H9 (cell line): ENCODE measurements around the gene DSCAM. TPM values are rescaled to one million over a fixed set of nuclear protein-coding genes. Genes with fewer than 3 reads are reported as not detected.

Source experiments
- DNase-seq: peaks from one replicate; pipeline ENCODE4 v3.0.0-alpha.2; 2017
- H2AFZ ChIP-seq: one replicate; pipeline ENCODE4 v1.6.1; 2013; ENCODE audit warnings: mild to moderate bottlenecking, low read length, control low read depth, moderate library complexity
- H2AK5ac ChIP-seq: 2 replicates; pipeline ENCODE4 v1.6.1; 2013; ENCODE audit warnings: low read length, control low read depth, mixed read lengths; ENCODE audit not compliant: insufficient read length
- H2BK120ac ChIP-seq: one replicate; pipeline ENCODE4 v1.6.1; 2013; ENCODE audit warnings: low read depth, mild to moderate bottlenecking, low read length, control low read depth, inconsistent platforms; ENCODE audit not compliant: poor library complexity, severe bottlenecking
- H2BK12ac ChIP-seq: 2 replicates; pipeline ENCODE4 v1.6.1; 2013; ENCODE audit warnings: low read length, control low read depth, mixed read lengths, low read depth; ENCODE audit not compliant: insufficient read length
- H2BK15ac ChIP-seq: 2 replicates; pipeline ENCODE4 v1.6.1; 2013; ENCODE audit warnings: low read depth, low read length, control low read depth
- H2BK20ac ChIP-seq: one replicate; pipeline ENCODE4 v1.6.1; 2013; ENCODE audit warnings: low read depth, mild to moderate bottlenecking, low read length, control low read depth, inconsistent platforms; ENCODE audit not compliant: poor library complexity, severe bottlenecking
- H2BK5ac ChIP-seq: 2 replicates; pipeline ENCODE4 v1.6.1; 2013; ENCODE audit warnings: low read length, control low read depth, mixed read lengths; ENCODE audit not compliant: insufficient read length
- H3K14ac ChIP-seq: 2 replicates; pipeline ENCODE4 v1.6.1; 2013; ENCODE audit warnings: low read length, control low read depth; ENCODE audit not compliant: insufficient read depth
- H3K18ac ChIP-seq: 2 replicates; pipeline ENCODE4 v1.6.1; 2013; ENCODE audit warnings: low read depth, mild to moderate bottlenecking, mixed read lengths, low read length, control low read depth; ENCODE audit not compliant: insufficient read length
- H3K23ac ChIP-seq: 2 replicates; pipeline ENCODE4 v1.6.1; 2013; ENCODE audit warnings: low read length, control low read depth, mixed read lengths, low read depth; ENCODE audit not compliant: insufficient read length
- H3K23me2 ChIP-seq: 2 replicates; pipeline ENCODE4 v1.6.1; 2013; ENCODE audit warnings: low read depth, mild to moderate bottlenecking, mixed read lengths, low read length, control low read depth; ENCODE audit not compliant: insufficient read length, poor library complexity, severe bottlenecking
- H3K27ac ChIP-seq: 2 replicates; pipeline ENCODE4 v1.5.1; 2013; ENCODE audit warnings: low read length, control low read depth, mixed read lengths, low read depth; ENCODE audit not compliant: insufficient read length
- H3K27me3 ChIP-seq: 2 replicates; pipeline ENCODE4 v1.6.1; 2013; ENCODE audit warnings: low read length, control low read depth, inconsistent platforms; ENCODE audit not compliant: insufficient read depth
- H3K4ac ChIP-seq: 2 replicates; pipeline ENCODE4 v1.6.1; 2013; ENCODE audit warnings: low read depth, mild to moderate bottlenecking, control low read depth, inconsistent platforms, low read length, moderate library complexity
- H3K4me1 ChIP-seq: 2 replicates; pipeline ENCODE4 v1.6.1; 2013; ENCODE audit warnings: low read length, control low read depth, inconsistent platforms; ENCODE audit not compliant: insufficient read depth
- H3K4me2 ChIP-seq: 2 replicates; pipeline ENCODE4 v1.6.1; 2013; ENCODE audit warnings: low read length, control low read depth, mixed read lengths; ENCODE audit not compliant: insufficient read length, insufficient read depth
- H3K56ac ChIP-seq: 2 replicates; pipeline ENCODE4 v1.6.1; 2013; ENCODE audit warnings: low read depth, mild to moderate bottlenecking, mixed read lengths, low read length, control low read depth; ENCODE audit not compliant: insufficient read length
- H3K79me1 ChIP-seq: 2 replicates; pipeline ENCODE4 v1.6.1; 2013; ENCODE audit warnings: low read depth, mild to moderate bottlenecking, moderate library complexity, low read length, control low read depth, inconsistent platforms; ENCODE audit not compliant: insufficient read depth, poor library complexity, severe bottlenecking
- H3K79me2 ChIP-seq: 2 replicates; pipeline ENCODE4 v1.6.1; 2013; ENCODE audit warnings: low read length, control low read depth, inconsistent platforms; ENCODE audit not compliant: insufficient read depth
- H3K9ac ChIP-seq: 2 replicates; pipeline ENCODE4 v1.6.1; 2013; ENCODE audit warnings: low read length, control low read depth, mixed read lengths; ENCODE audit not compliant: insufficient read length; ENCODE audit errors: extremely low read depth
- H3K9me3 ChIP-seq: one replicate; pipeline ENCODE4 v1.6.1; 2013; ENCODE audit warnings: low read depth, low read length, inconsistent platforms; ENCODE audit not compliant: control insufficient read depth
- H3T11ph ChIP-seq: one replicate; pipeline ENCODE4 v1.6.1; 2013; ENCODE audit warnings: mild to moderate bottlenecking, low read length, control low read depth, inconsistent platforms
- H4K20me1 ChIP-seq: one replicate; pipeline ENCODE4 v1.6.1; 2013; ENCODE audit not compliant: control insufficient read depth, insufficient read length, insufficient read depth
- H4K5ac ChIP-seq: 2 replicates; pipeline ENCODE4 v1.6.1; 2013; ENCODE audit warnings: low read depth, mild to moderate bottlenecking, mixed read lengths, low read length, control low read depth; ENCODE audit not compliant: insufficient read length
- H4K8ac ChIP-seq: replicated peaks from 2 replicates; pipeline ENCODE4 v1.6.1; 2013; ENCODE audit warnings: low read length, control low read depth, mixed read lengths, low read depth; ENCODE audit not compliant: insufficient read length
- H4K91ac ChIP-seq: 2 replicates; pipeline ENCODE4 v1.6.1; 2013; ENCODE audit warnings: low read depth, mild to moderate bottlenecking, moderate library complexity, mixed read lengths, low read length, control low read depth; ENCODE audit not compliant: insufficient read length
- H3K27ac Mint-ChIP-seq, 3 experiments: 2 replicates in 2 of 3; 3 replicates in 1 of 3; pipeline ENCODE4 v1.8.0; 2020 to 2021; ENCODE audit warnings: mixed read lengths in 3 of 3, mild to moderate bottlenecking in 1 of 3, moderate library complexity in 1 of 3
- H3K27me3 Mint-ChIP-seq: 2 replicates; pipeline ENCODE4 v1.8.0; 2021; ENCODE audit warnings: low read depth, mild to moderate bottlenecking, moderate library complexity, mixed read lengths
- H3K36me3 Mint-ChIP-seq, 3 experiments: 2 replicates in 2 of 3; 3 replicates in 1 of 3; pipeline ENCODE4 v1.8.0; 2020 to 2021; ENCODE audit warnings: low read depth in 3 of 3, mixed read lengths in 3 of 3; ENCODE audit not compliant: insufficient read depth in 1 of 3
- H3K4me1 Mint-ChIP-seq, 2 experiments: 2 replicates each; pipeline ENCODE4 v1.8.0; 2020; ENCODE audit warnings: mixed read lengths in 2 of 2
- H3K4me3 Mint-ChIP-seq, 2 experiments: 2 replicates in 1 of 2; 3 replicates in 1 of 2; pipeline ENCODE4 v1.8.0; 2020 to 2021; ENCODE audit warnings: mild to moderate bottlenecking in 2 of 2, mixed read lengths in 2 of 2, moderate library complexity in 1 of 2
- H3K9me3 Mint-ChIP-seq, 2 experiments: 2 replicates in 1 of 2; 3 replicates in 1 of 2; pipeline ENCODE4 v1.8.0; 2020; ENCODE audit warnings: mild to moderate bottlenecking in 2 of 2, mixed read lengths in 2 of 2, moderate library complexity in 1 of 2
- WGBS: extraction: QIAGEN DNeasy Blood & Tissue Kit; methylation state at CpG from one replicate; pipeline ENCODE4 v1.1.7; 2013; ENCODE audit warnings: missing lambda C conversion rate, low lambda C conversion rate, mixed read lengths; ENCODE audit not compliant: insufficient read length; ENCODE audit errors: extremely low coverage; 5-methylcytosine and 5-hydroxymethylcytosine counted together
- total RNA-seq: library from RNA; stranded (reverse); gene quantifications from 2 replicates; pipeline ENCODE4 v1.2.1, GENCODE V29; 2021
- TF ChIP-seq, protein P1 (sequence below): fragments of 200-600 bp; sonication (generic); conservative IDR thresholded peaks from 3 replicates; pipeline ENCODE4 v1.8.0; 2021; ENCODE audit warnings: antibody characterized with exemption, mild to moderate bottlenecking

Gene DSCAM
- total RNA-seq, 1 experiment from 2014 or later, result 0.17 TPM

DNA sequence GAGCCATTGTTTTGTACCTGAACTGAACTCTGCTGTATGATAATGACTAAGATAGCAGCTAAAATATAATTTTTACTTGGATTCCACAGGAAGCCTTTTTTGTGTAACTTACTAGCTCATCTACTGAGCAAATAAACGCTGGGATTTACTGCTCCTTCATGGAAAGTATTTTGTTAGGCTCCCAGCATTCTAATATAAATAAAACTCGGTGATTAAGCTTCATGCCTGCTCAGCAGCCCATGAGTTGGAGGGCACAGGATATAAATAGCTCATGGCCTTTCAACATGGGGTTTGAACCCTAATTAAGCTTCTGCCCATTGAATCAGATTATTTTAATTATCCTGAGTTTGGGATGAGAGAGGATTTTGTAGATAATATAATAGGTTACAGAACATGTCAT is 799.7 kb downstream of the DSCAM start:
- no peaks in the 10 kb centered on the region for H3K79me1 ChIP-seq
- H4K91ac ChIP-seq, result no peak overlapping the region
- H3K4me2 ChIP-seq, result no peak overlapping the region
- H4K20me1 ChIP-seq, result no peaks in the 10 kb centered on the region
- TF ChIP-seq, protein P1, sequence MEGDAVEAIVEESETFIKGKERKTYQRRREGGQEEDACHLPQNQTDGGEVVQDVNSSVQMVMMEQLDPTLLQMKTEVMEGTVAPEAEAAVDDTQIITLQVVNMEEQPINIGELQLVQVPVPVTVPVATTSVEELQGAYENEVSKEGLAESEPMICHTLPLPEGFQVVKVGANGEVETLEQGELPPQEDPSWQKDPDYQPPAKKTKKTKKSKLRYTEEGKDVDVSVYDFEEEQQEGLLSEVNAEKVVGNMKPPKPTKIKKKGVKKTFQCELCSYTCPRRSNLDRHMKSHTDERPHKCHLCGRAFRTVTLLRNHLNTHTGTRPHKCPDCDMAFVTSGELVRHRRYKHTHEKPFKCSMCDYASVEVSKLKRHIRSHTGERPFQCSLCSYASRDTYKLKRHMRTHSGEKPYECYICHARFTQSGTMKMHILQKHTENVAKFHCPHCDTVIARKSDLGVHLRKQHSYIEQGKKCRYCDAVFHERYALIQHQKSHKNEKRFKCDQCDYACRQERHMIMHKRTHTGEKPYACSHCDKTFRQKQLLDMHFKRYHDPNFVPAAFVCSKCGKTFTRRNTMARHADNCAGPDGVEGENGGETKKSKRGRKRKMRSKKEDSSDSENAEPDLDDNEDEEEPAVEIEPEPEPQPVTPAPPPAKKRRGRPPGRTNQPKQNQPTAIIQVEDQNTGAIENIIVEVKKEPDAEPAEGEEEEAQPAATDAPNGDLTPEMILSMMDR, result no peak
- Mint-ChIP-seq H3K27ac (no peak overlapping the region), H3K36me3 (no peaks in the 10 kb centered on the region), H3K27me3 (no peaks in the 10 kb centered on the region), H3K4me1 (peaks cover 12 to 19% of the 10 kb centered on the region in 2 experiments), H3K4me3 (no peak overlapping the region), H3K9me3 (no peaks in the 10 kb centered on the region)
- H2AK5ac ChIP-seq, result no peak overlapping the region
- no peak overlapping the region for H2BK20ac ChIP-seq
- no CpG with 5 or more reads among the region's 2 CpGs for WGBS
- no peak overlapping the region for H3K4ac ChIP-seq
- H3K18ac ChIP-seq, result no peak overlapping the region
- no peak overlapping the region for H3K56ac ChIP-seq
- no peak overlapping the region for H3K9ac ChIP-seq
- no peak overlapping the region for H2BK5ac ChIP-seq
- no peak for DNase-seq
- no peak overlapping the region for H2AFZ ChIP-seq
- H4K5ac ChIP-seq, result no peak overlapping the region
- no peak overlapping the region for H3T11ph ChIP-seq
- no peak overlapping the region for H2BK12ac ChIP-seq
- H3K14ac ChIP-seq, result no peak overlapping the region
- no peak overlapping the region for H2BK120ac ChIP-seq
- H4K8ac ChIP-seq, result no peak overlapping the region
- H3K23me2 ChIP-seq, result no peaks in the 10 kb centered on the region
- no peak overlapping the region for H3K27ac ChIP-seq
- H3K23ac ChIP-seq, result no peak overlapping the region
- H2BK15ac ChIP-seq, result no peak overlapping the region
- no peaks in the 10 kb centered on the region for H3K4me1 ChIP-seq
- H3K27me3 ChIP-seq, result no peaks in the 10 kb centered on the region
- H3K79me2 ChIP-seq, result no peaks in the 10 kb centered on the region
- no peaks in the 10 kb centered on the region for H3K9me3 ChIP-seq
